ENCODE data around the gene GPRIN2. TPM values are rescaled to one million over a fixed set of nuclear protein-coding genes. Genes with fewer than 3 reads are reported as not detected.
"Not testable (repeated sequence)": the region's sequence is repeated elsewhere in the genome, so short reads cannot be mapped to it uniquely, and the experiment has no call there.

Gene GPRIN2
- total RNA-seq, 1 experiment from 2014 or later, result 3.1 TPM

DNA sequence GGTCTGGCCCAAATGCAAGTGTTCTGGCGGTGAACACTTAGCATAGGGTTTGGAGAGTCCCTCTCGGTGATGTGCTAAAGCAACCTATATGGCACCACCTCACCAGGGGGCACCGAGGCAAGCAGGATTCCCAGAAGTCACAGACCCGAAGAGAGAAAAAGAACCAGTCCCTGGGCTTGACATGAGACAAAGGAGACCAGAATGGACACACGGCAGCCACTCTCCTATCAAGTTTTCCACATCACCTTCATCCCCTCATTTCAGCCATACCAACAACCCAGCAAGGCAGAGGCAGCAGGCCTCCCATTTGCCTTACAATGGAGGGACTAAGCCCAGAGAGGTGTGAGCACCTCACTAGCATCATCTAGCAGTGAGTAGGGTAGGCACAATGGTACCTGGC is 19.7 kb downstream of the GPRIN2 start:
- no TSS peak for BruUV-seq (replicated peaks)
- no peak overlapping the region for H2AFZ ChIP-seq (ENCODE audit: low read length)
- H4K20me1 ChIP-seq (ENCODE audit: low read length), result no peaks in the 10 kb centered on the region
- H3K27me3 ChIP-seq (ENCODE audit: low read length), result no peaks in the 10 kb centered on the region
- DNase-seq (no peak), ATAC-seq (no peak)
- no peak overlapping the region for H3K9ac ChIP-seq (ENCODE audit: low read length)
- no peaks in the 10 kb centered on the region for H3K79me2 ChIP-seq (ENCODE audit: low read length)
- no peaks in the 10 kb centered on the region for H3K36me3 ChIP-seq (ENCODE audit: low read depth, low read length)
- intact Hi-C loops (cut with micrococcal nuclease), result no loop called here
- no peak overlapping the region for H3K27ac ChIP-seq (ENCODE audit: low read length)
- no peak overlapping the region for H3K4me2 ChIP-seq (ENCODE audit: low read length)
- H3F3A ChIP-seq (ENCODE audit: low read length, unreplicated experiment), result no peaks in the 10 kb centered on the region
- TF ChIP-seq EZH2phosphoT487 (IDR thresholded peaks at IDR 0.05; ENCODE audit: borderline replicate concordance, low read length), result no peak
- TF ChIP-seq EZH2 (IDR thresholded peaks at IDR 0.05; ENCODE audit: low read length, unreplicated experiment), result no peak
- TF ChIP-seq, protein P1, sequence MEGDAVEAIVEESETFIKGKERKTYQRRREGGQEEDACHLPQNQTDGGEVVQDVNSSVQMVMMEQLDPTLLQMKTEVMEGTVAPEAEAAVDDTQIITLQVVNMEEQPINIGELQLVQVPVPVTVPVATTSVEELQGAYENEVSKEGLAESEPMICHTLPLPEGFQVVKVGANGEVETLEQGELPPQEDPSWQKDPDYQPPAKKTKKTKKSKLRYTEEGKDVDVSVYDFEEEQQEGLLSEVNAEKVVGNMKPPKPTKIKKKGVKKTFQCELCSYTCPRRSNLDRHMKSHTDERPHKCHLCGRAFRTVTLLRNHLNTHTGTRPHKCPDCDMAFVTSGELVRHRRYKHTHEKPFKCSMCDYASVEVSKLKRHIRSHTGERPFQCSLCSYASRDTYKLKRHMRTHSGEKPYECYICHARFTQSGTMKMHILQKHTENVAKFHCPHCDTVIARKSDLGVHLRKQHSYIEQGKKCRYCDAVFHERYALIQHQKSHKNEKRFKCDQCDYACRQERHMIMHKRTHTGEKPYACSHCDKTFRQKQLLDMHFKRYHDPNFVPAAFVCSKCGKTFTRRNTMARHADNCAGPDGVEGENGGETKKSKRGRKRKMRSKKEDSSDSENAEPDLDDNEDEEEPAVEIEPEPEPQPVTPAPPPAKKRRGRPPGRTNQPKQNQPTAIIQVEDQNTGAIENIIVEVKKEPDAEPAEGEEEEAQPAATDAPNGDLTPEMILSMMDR (conservative IDR thresholded peaks at IDR 0.05; ENCODE audit: low read depth, low read length), result no peak
- H3K9me2 ChIP-seq (replicated peaks; ENCODE audit: low read length), result no peaks in the 10 kb centered on the region
- H3K9me3 ChIP-seq (ENCODE audit: low read length), result no peaks in the 10 kb centered on the region
- no peak overlapping the region for H3K4me3 ChIP-seq (ENCODE audit: low read length)
- H3K4me1 ChIP-seq (ENCODE audit: insufficient read depth, low read length), result no peaks in the 10 kb centered on the region
- ChIA-PET POLR2A (ENCODE audit: unreplicated experiment) (no interaction called here), CTCF (no interaction called here)

DNA sequence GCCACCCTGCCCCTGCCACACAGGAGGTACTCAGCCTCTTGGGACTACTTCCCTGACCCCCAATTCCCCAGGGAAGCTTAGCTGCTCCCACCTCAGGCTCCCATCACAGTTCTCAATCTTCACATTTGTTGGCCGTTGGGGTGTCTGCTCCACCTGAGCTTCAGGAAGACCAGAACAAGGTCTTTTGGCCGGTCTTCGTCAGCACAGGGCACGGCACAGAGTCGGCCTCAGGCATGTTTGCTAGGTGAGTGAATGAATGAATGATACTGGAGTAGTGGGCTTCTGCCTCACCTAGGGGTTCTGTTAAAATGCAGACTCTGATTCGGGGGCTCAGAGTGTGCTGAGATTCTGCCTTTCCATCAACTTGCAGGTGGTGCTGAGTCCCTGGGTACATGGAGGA is 20.3 kb downstream of the GPRIN2 start:
- ATAC-seq (no peak), DNase-seq (no peak)
- Histone ChIP-seq H3K36me3 (ENCODE audit: low read depth, low read length) (no peaks in the 10 kb centered on the region), H3K9me2 (replicated peaks; ENCODE audit: low read length) (no peaks in the 10 kb centered on the region), H3K27me3 (ENCODE audit: low read length) (no peaks in the 10 kb centered on the region), H3K79me2 (ENCODE audit: low read length) (no peaks in the 10 kb centered on the region), H3K27ac (ENCODE audit: low read length) (no peak overlapping the region), H2AFZ (ENCODE audit: low read length) (no peak overlapping the region), H3K4me2 (ENCODE audit: low read length) (no peak overlapping the region), H3F3A (ENCODE audit: low read length, unreplicated experiment) (no peaks in the 10 kb centered on the region), H3K4me1 (ENCODE audit: insufficient read depth, low read length) (no peaks in the 10 kb centered on the region), H3K4me3 (ENCODE audit: low read length) (no peak overlapping the region), H3K9ac (ENCODE audit: low read length) (no peak overlapping the region), H3K9me3 (ENCODE audit: low read length) (no peaks in the 10 kb centered on the region), H4K20me1 (ENCODE audit: low read length) (no peaks in the 10 kb centered on the region)
- BruUV-seq (replicated peaks), result no TSS peak
- CTCF ChIA-PET, result no interaction called here
- POLR2A ChIA-PET (ENCODE audit: unreplicated experiment), result no interaction called here
- intact Hi-C loops (cut with micrococcal nuclease), result no loop called here
- no peak for TF ChIP-seq EZH2phosphoT487 (IDR thresholded peaks at IDR 0.05; ENCODE audit: borderline replicate concordance, low read length)
- TF ChIP-seq, protein P1 (conservative IDR thresholded peaks at IDR 0.05; ENCODE audit: low read depth, low read length), result no peak
- no peak for TF ChIP-seq EZH2 (IDR thresholded peaks at IDR 0.05; ENCODE audit: low read length, unreplicated experiment)

DNA sequence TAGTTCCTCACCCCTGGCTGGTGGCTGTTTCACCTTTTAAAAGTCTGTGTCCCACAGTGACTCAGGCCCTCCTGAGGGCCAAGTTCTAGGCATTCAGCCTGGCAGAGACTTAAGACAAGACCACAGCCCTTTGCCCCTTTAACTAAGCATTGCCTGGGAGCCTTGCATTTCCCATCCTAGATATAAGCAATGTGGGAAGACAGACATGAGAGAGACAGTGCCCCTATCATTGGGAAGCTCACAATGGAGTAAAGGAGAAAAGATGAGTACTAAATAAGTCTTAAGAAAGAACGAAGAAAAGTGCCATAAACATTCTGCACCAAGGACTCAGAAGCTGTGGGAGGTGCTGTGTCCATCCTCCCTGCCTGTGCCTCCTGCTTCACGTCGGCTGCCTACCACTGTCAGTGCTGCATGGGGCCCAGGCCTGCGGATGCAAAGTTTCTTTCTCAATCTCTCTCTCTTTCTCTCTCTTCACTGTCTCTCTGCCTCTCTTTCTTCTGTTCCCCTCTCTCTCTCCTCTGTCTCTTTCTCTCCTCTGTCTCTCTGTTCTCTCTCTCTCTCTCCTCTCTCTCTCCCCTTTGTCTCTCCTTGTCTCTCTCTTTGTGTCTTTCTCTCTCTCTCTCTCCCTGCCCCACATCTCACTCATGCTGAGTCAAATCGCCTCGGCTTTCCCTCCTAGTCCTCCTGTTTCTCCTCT is 21.5 kb downstream of the GPRIN2 start:
- no peaks in the 10 kb centered on the region for H3K9me2 ChIP-seq (replicated peaks; ENCODE audit: low read length)
- H3F3A ChIP-seq (ENCODE audit: low read length, unreplicated experiment), result no peaks in the 10 kb centered on the region
- no peak overlapping the region for H3K9ac ChIP-seq (ENCODE audit: low read length)
- no peaks in the 10 kb centered on the region for H3K27me3 ChIP-seq (ENCODE audit: low read length)
- ATAC-seq, result no peak
- TF ChIP-seq EZH2phosphoT487 (IDR thresholded peaks at IDR 0.05; ENCODE audit: borderline replicate concordance, low read length), result no peak
- TF ChIP-seq EZH2 (IDR thresholded peaks at IDR 0.05; ENCODE audit: low read length, unreplicated experiment), result no peak
- TF ChIP-seq, protein P1 (conservative IDR thresholded peaks at IDR 0.05; ENCODE audit: low read depth, low read length), result no peak
- CTCF ChIA-PET, result no interaction called here
- H4K20me1 ChIP-seq (ENCODE audit: low read length), result no peaks in the 10 kb centered on the region
- no peak for DNase-seq
- no peak overlapping the region for H3K27ac ChIP-seq (ENCODE audit: low read length)
- intact Hi-C loops (cut with micrococcal nuclease), result no loop called here
- BruUV-seq (replicated peaks), result no TSS peak
- no peaks in the 10 kb centered on the region for H3K9me3 ChIP-seq (ENCODE audit: low read length)
- no peak overlapping the region for H3K4me3 ChIP-seq (ENCODE audit: low read length)
- POLR2A ChIA-PET (ENCODE audit: unreplicated experiment), result no interaction called here
- no peak overlapping the region for H2AFZ ChIP-seq (ENCODE audit: low read length)
- no peak overlapping the region for H3K4me2 ChIP-seq (ENCODE audit: low read length)
- H3K4me1 ChIP-seq (ENCODE audit: insufficient read depth, low read length), result no peaks in the 10 kb centered on the region
- H3K79me2 ChIP-seq (ENCODE audit: low read length), result no peaks in the 10 kb centered on the region
- no peaks in the 10 kb centered on the region for H3K36me3 ChIP-seq (ENCODE audit: low read depth, low read length)

DNA sequence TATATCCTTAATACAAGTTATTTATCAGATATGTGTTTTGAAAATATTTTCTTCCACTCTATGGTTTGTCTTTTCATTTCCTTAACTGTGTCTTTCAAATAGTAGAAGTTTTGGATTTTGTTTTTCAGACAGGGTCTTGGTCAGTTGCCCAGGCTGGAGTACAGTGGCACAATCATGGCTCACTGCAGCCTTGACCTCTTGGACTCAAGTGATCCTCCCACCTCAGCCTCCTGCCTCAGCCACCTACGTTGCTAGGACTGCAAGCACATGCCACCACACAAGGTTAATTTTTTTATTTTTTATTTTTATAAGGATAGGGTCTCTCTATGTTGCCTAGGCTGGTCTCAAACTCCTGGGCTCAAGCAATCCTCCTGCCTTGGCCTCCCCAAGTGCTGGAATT is 24.2 kb downstream of the GPRIN2 start:
- H3K4me2 ChIP-seq (ENCODE audit: low read length); H3K27me3 ChIP-seq (ENCODE audit: low read length); ATAC-seq; H3K9me2 ChIP-seq (replicated peaks; ENCODE audit: low read length); H3K27ac ChIP-seq (ENCODE audit: low read length); CTCF ChIA-PET; intact Hi-C loops (cut with micrococcal nuclease); BruUV-seq (replicated peaks); H3K36me3 ChIP-seq (ENCODE audit: low read depth, low read length); H3K79me2 ChIP-seq (ENCODE audit: low read length); POLR2A ChIA-PET (ENCODE audit: unreplicated experiment); H3K4me1 ChIP-seq (ENCODE audit: insufficient read depth, low read length); H2AFZ ChIP-seq (ENCODE audit: low read length); H3F3A ChIP-seq (ENCODE audit: low read length, unreplicated experiment); H3K9ac ChIP-seq (ENCODE audit: low read length); H4K20me1 ChIP-seq (ENCODE audit: low read length); H3K9me3 ChIP-seq (ENCODE audit: low read length); H3K4me3 ChIP-seq (ENCODE audit: low read length); DNase-seq: not testable (repeated sequence)

Measured in PC-3 (cell line).